Measurements from ENCODE around the gene HNF1A.

HNF1A gene

DNA sequence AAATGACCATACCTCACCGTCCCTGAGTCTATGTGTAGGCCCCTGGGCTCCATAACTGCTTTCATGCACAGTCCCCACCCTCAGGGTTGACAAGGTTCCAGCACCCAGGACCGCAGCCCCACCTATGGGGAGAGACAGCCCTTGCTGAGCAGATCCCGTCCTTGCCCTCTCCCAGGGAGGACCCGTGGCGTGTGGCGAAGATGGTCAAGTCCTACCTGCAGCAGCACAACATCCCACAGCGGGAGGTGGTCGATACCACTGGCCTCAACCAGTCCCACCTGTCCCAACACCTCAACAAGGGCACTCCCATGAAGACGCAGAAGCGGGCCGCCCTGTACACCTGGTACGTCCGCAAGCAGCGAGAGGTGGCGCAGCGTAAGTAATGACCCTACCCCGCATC, 10.3 kb downstream of the HNF1A start:
- DNase-seq (ENCODE audit: low spot score) = no peak

- DNase-seq (ENCODE audit: low spot score) = no peak
These were observed 11.3 kb downstream of the HNF1A start for GRCh38 chr12:120989687-120990086.

- no peak for DNase-seq (ENCODE audit: low spot score)
These were observed 12.2 kb downstream of the HNF1A start for GRCh38 chr12:120990487-120991055.

DNA sequence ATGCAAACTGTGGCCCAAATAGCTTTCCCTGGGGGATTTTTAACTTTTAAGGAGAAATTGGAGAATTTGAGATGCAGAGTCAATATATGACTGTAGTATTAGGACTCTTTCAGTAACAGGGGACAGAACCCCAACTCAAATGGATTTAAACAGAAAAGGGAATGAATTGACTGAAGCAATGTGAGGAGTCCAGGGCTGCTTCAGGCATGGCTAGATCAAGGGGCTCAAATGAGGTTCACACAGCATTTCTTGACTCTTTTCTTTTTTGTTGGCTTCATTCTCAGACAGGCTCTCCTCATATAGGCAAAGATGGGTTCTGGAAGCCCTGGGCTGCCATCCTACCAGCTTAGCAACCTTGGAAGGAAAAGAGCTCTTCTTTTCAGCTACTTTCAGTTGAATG, 13.6 kb downstream of the HNF1A start:
- DNase-seq (ENCODE audit: low spot score) = no peak

DNA sequence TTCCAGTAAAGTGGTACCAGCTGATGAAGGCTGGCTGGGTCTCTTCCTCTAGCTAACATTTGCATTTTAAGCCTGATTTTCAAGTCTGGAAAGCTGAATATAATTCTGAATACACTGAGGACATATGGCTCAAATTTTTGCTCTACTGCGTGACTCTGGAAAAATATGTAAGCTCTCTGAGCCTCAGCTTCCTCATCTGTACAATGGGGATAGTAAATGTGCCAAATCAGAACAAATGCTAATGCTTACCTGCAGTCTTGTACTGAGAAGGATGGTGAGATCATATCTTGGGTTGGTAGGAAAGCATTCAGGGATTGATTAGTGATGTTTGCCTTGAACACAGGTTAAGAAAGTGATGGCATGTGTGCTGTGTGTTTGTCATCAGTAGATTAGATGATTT, 14.6 kb downstream of the HNF1A start:
- no peak for DNase-seq (ENCODE audit: low spot score)

- no peak for DNase-seq (ENCODE audit: low spot score)
These were observed 15.2 kb downstream of the HNF1A start for GRCh38 chr12:120993496-120993895.

GRCh38 chr12:120994059-120994458, 15.7 kb downstream of the HNF1A start:
- no peak for DNase-seq (ENCODE audit: low spot score)

DNA sequence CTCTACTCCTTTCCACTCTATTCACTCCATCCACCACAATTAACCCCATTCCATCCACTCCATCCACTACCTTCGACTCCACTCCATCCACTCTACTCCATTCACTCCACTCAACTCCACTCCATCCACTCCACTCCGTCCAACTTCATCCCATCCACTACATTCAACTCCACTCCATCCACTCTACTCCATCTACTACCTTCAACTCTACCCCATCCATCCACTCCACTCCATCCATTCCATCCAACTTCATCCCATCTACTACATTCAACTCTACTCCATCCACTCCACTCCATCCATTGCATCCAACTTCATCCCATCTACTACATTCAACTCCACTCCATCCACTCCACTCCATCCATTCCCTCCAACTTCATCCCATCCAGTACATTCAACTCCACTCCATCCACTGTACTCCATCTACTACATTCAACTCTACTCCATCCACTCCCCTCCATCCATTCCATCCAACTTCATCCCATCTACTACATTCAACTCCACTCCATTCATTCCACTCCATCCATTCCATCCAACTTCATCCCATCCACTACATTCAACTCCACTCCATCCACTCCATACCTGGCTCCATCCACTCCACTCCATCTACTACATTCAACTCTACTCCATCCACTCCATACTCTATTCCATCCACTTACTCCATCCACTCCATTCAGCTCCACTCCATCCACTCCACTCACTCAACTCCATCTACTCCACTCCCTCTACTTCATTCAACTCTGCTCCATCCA, 16.4 kb downstream of the HNF1A start:
- no peak for DNase-seq (ENCODE audit: low spot score)

GRCh38 chr12:120996133-120996746, 17.9 kb downstream of the HNF1A start:
- no peak for DNase-seq (ENCODE audit: low spot score)

DNA sequence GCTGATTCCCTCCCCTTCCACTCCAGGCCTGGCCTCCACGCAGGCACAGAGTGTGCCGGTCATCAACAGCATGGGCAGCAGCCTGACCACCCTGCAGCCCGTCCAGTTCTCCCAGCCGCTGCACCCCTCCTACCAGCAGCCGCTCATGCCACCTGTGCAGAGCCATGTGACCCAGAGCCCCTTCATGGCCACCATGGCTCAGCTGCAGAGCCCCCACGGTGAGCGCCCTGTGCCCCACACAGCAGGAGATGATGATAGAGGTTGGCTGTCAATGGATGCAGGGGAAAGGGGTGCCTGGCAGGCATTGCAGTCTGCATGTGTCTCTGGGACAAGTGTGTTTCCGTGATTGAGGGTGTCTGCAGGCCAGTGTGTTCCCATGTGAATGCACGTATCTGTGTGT, 19.1 kb downstream of the HNF1A start:
- no peak for DNase-seq (ENCODE audit: low spot score)

DNA sequence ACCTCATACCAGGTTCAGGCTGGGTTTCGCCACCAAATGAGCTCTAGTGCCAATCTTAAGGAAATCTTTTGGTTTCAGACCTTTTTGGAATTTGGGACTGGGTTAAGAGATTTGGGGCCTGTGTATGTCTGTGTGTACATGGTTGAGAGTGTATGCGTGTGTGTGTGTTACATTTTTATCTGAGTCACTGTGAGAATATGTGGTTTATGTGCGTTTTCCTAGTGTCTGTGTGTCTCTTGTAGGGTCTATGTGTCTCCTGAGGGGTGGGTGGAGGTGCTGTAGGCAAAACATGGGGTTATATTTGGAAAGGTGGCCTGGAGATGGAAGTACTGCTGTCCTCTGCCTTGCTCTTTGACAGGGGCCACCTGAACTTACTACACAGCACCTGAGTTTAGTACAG, 20.1 kb downstream of the HNF1A start:
- no peak for DNase-seq (ENCODE audit: low spot score)

DNA sequence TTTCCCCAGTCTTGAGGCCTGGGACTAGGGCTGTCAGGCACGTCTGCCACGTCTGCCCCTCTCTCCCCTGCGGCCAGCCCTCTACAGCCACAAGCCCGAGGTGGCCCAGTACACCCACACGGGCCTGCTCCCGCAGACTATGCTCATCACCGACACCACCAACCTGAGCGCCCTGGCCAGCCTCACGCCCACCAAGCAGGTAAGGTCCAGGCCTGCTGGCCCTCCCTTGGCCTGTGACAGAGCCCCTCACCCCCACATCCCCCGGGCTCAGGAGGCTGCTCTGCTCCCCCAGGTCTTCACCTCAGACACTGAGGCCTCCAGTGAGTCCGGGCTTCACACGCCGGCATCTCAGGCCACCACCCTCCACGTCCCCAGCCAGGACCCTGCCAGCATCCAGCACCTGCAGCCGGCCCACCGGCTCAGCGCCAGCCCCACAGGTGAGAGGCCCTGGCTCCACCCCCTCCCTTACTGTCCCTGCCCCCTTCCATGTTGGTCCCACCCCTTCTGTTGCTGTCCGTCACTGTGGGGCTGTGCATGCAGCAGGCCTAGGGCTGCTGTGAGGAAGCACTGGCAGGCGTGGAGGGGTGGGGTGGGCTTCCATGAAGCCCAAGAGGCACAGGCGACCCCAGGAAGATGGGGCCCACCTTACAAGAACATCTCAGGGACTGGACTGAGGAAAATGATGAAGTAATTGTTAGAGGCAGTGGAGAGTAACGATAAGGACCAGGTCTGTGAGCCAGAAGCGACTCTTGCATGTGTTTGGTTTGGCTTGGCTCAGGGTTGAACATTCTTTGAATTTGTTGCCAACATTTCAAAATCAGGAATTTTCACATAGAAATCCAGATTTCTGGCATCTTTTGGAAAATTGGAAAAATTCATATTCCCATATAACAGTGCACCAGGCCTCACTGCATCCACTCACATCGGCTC, 21.1 kb downstream of the HNF1A start:
- DNase-seq (ENCODE audit: low spot score) = no peak

DNA sequence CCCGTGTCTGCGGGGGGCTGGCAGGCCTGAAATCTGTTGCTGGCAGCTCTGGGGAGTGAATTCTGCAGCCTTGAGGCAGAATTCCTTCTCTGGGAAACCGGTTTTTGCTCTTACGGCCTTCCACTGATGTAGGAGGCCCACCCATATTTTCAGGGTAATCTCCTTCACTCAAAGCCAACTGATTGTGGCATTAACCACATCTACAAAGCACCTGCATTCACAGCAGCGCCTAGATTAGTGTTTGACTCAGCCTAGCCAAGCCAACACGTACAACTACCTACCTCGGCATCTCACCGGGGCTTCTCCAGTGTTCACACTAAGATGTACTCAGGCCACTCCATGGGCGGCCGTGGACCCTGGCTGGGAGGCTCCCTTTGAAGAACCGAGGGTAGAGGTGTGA, 22.2 kb downstream of the HNF1A start:
- DNase-seq (ENCODE audit: low spot score) = no peak

- no peak for DNase-seq (ENCODE audit: low spot score)
These were observed 22.7 kb downstream of the HNF1A start for GRCh38 chr12:121001060-121001459.

DNA sequence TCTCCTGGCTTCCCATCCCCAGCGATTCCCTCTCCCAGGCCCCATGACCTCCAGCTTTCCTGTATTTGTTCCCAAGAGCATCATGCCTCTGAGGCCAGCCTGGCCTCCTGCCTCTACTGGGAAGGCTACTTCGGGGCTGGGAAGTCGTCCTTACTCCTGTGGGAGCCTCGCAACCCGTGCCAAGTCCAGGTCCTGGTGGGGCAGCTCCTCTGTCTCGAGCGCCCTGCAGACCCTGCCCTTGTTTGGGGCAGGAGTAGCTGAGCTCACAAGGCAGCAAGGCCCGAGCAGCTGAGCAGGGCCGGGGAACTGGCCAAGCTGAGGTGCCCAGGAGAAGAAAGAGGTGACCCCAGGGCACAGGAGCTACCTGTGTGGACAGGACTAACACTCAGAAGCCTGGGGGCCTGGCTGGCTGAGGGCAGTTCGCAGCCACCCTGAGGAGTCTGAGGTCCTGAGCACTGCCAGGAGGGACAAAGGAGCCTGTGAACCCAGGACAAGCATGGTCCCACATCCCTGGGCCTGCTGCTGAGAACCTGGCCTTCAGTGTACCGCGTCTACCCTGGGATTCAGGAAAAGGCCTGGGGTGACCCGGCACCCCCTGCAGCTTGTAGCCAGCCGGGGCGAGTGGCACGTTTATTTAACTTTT, 23.6 kb downstream of the HNF1A start:
- no peak for DNase-seq (ENCODE audit: low spot score)

DNA sequence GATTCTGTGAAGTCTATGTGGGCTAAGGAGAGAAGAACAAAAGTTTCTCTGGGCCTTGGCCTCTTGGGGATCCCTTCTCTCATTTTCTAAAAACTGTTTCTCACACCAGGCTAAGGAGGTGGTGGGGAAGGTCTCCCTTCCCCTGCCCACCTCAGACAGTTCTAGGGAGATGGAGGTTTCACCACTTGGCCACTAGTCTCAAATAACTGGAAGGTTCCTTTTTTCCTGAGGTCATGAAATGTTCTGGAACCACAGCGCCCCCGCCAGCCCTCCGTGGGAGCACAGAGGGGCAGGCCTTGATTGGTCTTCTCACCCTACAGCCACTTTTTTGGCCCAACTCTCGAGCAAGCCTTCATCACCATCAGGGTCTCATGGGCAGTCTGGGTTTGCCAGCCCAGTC, 25.3 kb downstream of the HNF1A start:
- DNase-seq (ENCODE audit: low spot score) = peak; percentile 40

GRCh38 chr12:121004253-121004815, 26.0 kb downstream of the HNF1A start:
- no peak for DNase-seq (ENCODE audit: low spot score)

DNA sequence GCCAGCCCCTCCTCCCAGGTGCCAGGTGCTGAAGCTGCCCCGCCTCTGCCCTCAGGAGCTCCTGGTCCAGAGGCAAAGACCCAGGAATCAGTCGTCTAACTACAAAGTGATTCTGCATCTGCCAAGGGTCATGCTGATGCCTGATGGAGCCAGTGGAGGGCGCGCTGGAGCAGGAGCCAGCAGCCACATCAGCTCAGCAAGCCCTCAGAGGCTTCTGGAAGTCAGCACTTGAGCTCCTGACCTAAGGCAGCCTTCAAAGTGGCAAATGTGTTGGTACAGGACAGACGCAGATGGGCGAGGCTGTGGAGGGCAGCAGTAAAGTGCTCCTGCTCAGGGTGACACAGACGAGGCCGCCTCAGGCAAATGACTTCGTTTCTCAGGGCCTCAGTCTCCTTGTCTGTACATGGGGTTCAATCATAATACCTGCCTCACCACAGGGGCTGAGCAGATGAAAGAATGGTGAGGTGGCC, 27.0 kb downstream of the HNF1A start:
- peak; percentile 59 for DNase-seq (ENCODE audit: low spot score)

DNA sequence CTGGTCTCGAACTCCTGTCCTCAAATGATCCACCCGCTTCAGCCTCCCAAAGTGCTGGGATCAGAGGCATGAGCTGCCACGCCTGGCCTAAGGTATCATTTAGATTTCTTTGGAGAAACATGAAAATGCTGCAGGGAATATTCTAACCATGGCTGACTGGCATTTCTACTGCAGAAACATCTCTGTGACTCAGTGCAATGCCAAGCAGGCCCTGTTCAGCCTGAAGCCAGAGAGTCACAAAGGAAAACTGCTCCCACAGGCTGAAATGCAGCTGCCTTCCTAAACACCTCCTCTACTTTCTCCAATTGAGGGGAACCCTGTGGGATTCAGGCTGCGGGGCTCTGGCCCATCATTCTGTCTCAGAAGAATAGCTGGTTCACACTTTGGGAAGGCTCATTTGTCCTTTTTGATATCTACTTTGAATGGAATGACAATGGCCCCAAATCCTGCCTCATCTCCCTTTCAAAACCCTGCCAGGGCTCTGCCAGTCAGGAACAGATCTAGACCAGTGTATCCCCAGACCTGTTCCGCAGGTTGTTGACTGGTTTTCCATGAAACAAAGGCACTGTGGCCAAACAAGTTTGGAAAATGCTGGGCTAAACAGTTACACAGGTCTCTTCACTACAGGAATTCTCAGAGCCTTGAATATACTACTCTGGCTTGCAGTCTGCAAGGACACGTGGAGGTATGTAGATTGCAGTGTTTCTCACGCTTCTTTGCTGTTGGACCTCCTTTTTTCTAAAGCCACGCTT, 30.2 kb downstream of the HNF1A start:
- DNase-seq (ENCODE audit: low spot score) = no peak

GRCh38 chr12:121009741-121010140, 31.4 kb downstream of the HNF1A start:
- DNase-seq (ENCODE audit: low spot score) = peak; percentile 51

GRCh38 chr12:121010860-121011259, 32.5 kb downstream of the HNF1A start:
- DNase-seq (ENCODE audit: low spot score) = no peak
